ENCODE results near the gene SETD5.
"Not testable (repeated sequence)": the region's sequence is repeated elsewhere in the genome, so short reads cannot be mapped to it uniquely, and the experiment has no call there.

SETD5 gene

GRCh38 chr3:9473496-9474065 lies 76.2 kb downstream of the SETD5 start:
- no peak for DNase-seq (ENCODE audit: extremely low read depth, insufficient read length)
- H3K27me3 ChIP-seq (replicated peaks; ENCODE audit: control insufficient read depth, insufficient read depth, low read length): no peaks in the 10 kb centered on the region
- H3K4me3 ChIP-seq (replicated peaks; ENCODE audit: low read depth, low read length): no peak overlapping the region
- no peak for TF ChIP-seq CTCF (IDR thresholded peaks at IDR 0.05; ENCODE audit: insufficient read depth, low read length, poor library complexity, severe bottlenecking)
- peaks cover 46% of the 10 kb centered on the region for H3K36me3 ChIP-seq (ENCODE audit: control insufficient read depth, insufficient read depth, low read length)

GRCh38 chr3:9474482-9474881 lies 77.1 kb downstream of the SETD5 start:
- no peak for DNase-seq (ENCODE audit: extremely low read depth, insufficient read length)
- H3K4me3 ChIP-seq (replicated peaks; ENCODE audit: low read depth, low read length): no peak overlapping the region
- no peak for TF ChIP-seq CTCF (IDR thresholded peaks at IDR 0.05; ENCODE audit: insufficient read depth, low read length, poor library complexity, severe bottlenecking)
- peaks cover 48% of the 10 kb centered on the region for H3K36me3 ChIP-seq (ENCODE audit: control insufficient read depth, insufficient read depth, low read length)
- H3K27me3 ChIP-seq (replicated peaks; ENCODE audit: control insufficient read depth, insufficient read depth, low read length): no peaks in the 10 kb centered on the region

GRCh38 chr3:9476935-9477334 lies 79.5 kb downstream of the SETD5 start:
- Histone ChIP-seq H3K27me3 (replicated peaks; ENCODE audit: control insufficient read depth, insufficient read depth, low read length) (no peaks in the 10 kb centered on the region), H3K4me3 (replicated peaks; ENCODE audit: low read depth, low read length) (no peak overlapping the region), H3K36me3 (ENCODE audit: control insufficient read depth, insufficient read depth, low read length) (peaks cover 37% of the 10 kb centered on the region)
- no peak for TF ChIP-seq CTCF (IDR thresholded peaks at IDR 0.05; ENCODE audit: insufficient read depth, low read length, poor library complexity, severe bottlenecking)
- DNase-seq (ENCODE audit: extremely low read depth, insufficient read length): no peak

- peaks cover 20% of the 10 kb centered on the region for H3K36me3 ChIP-seq (ENCODE audit: control insufficient read depth, insufficient read depth, low read length)
- no peaks in the 10 kb centered on the region for H3K27me3 ChIP-seq (replicated peaks; ENCODE audit: control insufficient read depth, insufficient read depth, low read length)
- TF ChIP-seq CTCF (IDR thresholded peaks at IDR 0.05; ENCODE audit: insufficient read depth, low read length, poor library complexity, severe bottlenecking): no peak
- no peak for DNase-seq (ENCODE audit: extremely low read depth, insufficient read length)
- no peak overlapping the region for H3K4me3 ChIP-seq (replicated peaks; ENCODE audit: low read depth, low read length)
These were observed 82.8 kb downstream of the SETD5 start for GRCh38 chr3:9480265-9480664.

- TF ChIP-seq CTCF (IDR thresholded peaks at IDR 0.05; ENCODE audit: insufficient read depth, low read length, poor library complexity, severe bottlenecking): no peak
- no peaks in the 10 kb centered on the region for H3K27me3 ChIP-seq (replicated peaks; ENCODE audit: control insufficient read depth, insufficient read depth, low read length)
- DNase-seq (ENCODE audit: extremely low read depth, insufficient read length): no peak
- H3K4me3 ChIP-seq (replicated peaks; ENCODE audit: low read depth, low read length): no peak overlapping the region
- 0 out of 2 replicates have a peak, but pooled peaks cover 2% of the 10 kb centered on the region for H3K36me3 ChIP-seq (ENCODE audit: control insufficient read depth, insufficient read depth, low read length)
These were observed 87.8 kb downstream of the SETD5 start for GRCh38 chr3:9485248-9485647.

- DNase-seq (ENCODE audit: extremely low read depth, insufficient read length): no peak
- no peak overlapping the region for H3K4me3 ChIP-seq (replicated peaks; ENCODE audit: low read depth, low read length)
- H3K27me3 ChIP-seq (replicated peaks; ENCODE audit: control insufficient read depth, insufficient read depth, low read length): no peaks in the 10 kb centered on the region
- no peaks in the 10 kb centered on the region for H3K36me3 ChIP-seq (ENCODE audit: control insufficient read depth, insufficient read depth, low read length)
- TF ChIP-seq CTCF (IDR thresholded peaks at IDR 0.05; ENCODE audit: insufficient read depth, low read length, poor library complexity, severe bottlenecking): no peak
These were observed 94.1 kb downstream of the SETD5 start for GRCh38 chr3:9491506-9491905.

GRCh38 chr3:9494036-9494435 lies 96.6 kb downstream of the SETD5 start:
- not testable (repeated sequence) for H3K36me3 ChIP-seq (ENCODE audit: control insufficient read depth, insufficient read depth, low read length); H3K4me3 ChIP-seq (replicated peaks; ENCODE audit: low read depth, low read length); H3K27me3 ChIP-seq (replicated peaks; ENCODE audit: control insufficient read depth, insufficient read depth, low read length); DNase-seq (ENCODE audit: extremely low read depth, insufficient read length)

Measured in GM06990 (cell line).